Measurements from ENCODE around the gene HDAC4. TPM values are rescaled to one million over a fixed set of nuclear protein-coding genes. Genes with fewer than 3 reads are reported as not detected.

Gene HDAC4
- total RNA-seq, 1 experiment from 2014 or later, result 47.6 TPM

- no TSS peak for BruUV-seq (replicated peaks)
- H3K4me1 ChIP-seq (ENCODE audit: control insufficient read depth in 1 of 2, insufficient read depth in 2 of 2, low read length in 2 of 2), result peaks cover 0 to 14% of the 10 kb centered on the region in 2 experiments; a peak in 2 of 4 replicates
- H3K9me2 ChIP-seq (ENCODE audit: insufficient read depth), result no peaks in the 10 kb centered on the region
- DNase-seq (ENCODE audit: low read depth, low spot score) (no peak), ATAC-seq (no peak)
- no peaks in the 10 kb centered on the region for H3K79me2 ChIP-seq (ENCODE audit: insufficient read depth, low read length)
- TF ChIP-seq CBX3 (IDR thresholded peaks at IDR 0.05; ENCODE audit: low read depth) (no peak), POLR2AphosphoS5 (IDR thresholded peaks at IDR 0.05; ENCODE audit: low read depth, low read length) (no peak), FOSL1 (IDR thresholded peaks at IDR 0.05; ENCODE audit: low read depth) (no peak), EZH2phosphoT487 (IDR thresholded peaks at IDR 0.05; ENCODE audit: borderline replicate concordance) (no peak), REST (IDR thresholded peaks at IDR 0.05; ENCODE audit: low read depth) (no peak)
- no peaks in the 10 kb centered on the region for H4K20me1 ChIP-seq (ENCODE audit: insufficient read depth)
- no peak overlapping the region for H3K4me2 ChIP-seq (ENCODE audit: low read length)
- H3K9me3 ChIP-seq (ENCODE audit: control insufficient read depth in 1 of 2, insufficient read depth in 1 of 2, low read depth in 1 of 2, low read length in 2 of 2), result no peaks in the 10 kb centered on the region
- H3K27ac ChIP-seq (ENCODE audit: low read depth, low read length), result no peak overlapping the region
- H3K9ac ChIP-seq (ENCODE audit: low read length), result no peak overlapping the region
- no peak overlapping the region for H3K4me3 ChIP-seq (replicated peaks in 1 of 2; ENCODE audit: low read depth in 1 of 2, low read length in 2 of 2)
- ChIA-PET CTCF (no interaction called here), POLR2A (no interaction called here), RAD21 (ENCODE audit: low non-redundant PET in 1 of 2, low total read pairs in 2 of 2, uncharacterized antibody in 2 of 2, unreplicated experiment in 2 of 2) (no interaction called here)
- no peaks in the 10 kb centered on the region for H3K27me3 ChIP-seq (ENCODE audit: insufficient read depth, low read length)
- intact Hi-C loops (cut with micrococcal nuclease), result no loop called here
- H3K36me3 ChIP-seq (ENCODE audit: control insufficient read depth in 1 of 2, insufficient read depth in 2 of 2, low read length in 2 of 2), result no peaks in the 10 kb centered on the region
- H2AFZ ChIP-seq (ENCODE audit: low read depth, low read length, poor library complexity, severe bottlenecking), result no peak overlapping the region
Observed at GRCh38 chr2:239436669-239437335, 36.0 kb upstream of the HDAC4 start.

GRCh38 chr2:239436076-239436475 lies 35.3 kb upstream of the HDAC4 start:
- Histone ChIP-seq H3K79me2 (ENCODE audit: insufficient read depth, low read length) (no peaks in the 10 kb centered on the region), H3K4me2 (ENCODE audit: low read length) (no peak overlapping the region), H3K9ac (ENCODE audit: low read length) (no peak overlapping the region), H3K4me1 (ENCODE audit: control insufficient read depth in 1 of 2, insufficient read depth in 2 of 2, low read length in 2 of 2) (peaks cover 0 to 20% of the 10 kb centered on the region in 2 experiments; a peak in 2 of 4 replicates), H3K27ac (ENCODE audit: low read depth, low read length) (no peak overlapping the region), H3K9me2 (ENCODE audit: insufficient read depth) (no peaks in the 10 kb centered on the region), H3K9me3 (ENCODE audit: control insufficient read depth in 1 of 2, insufficient read depth in 1 of 2, low read depth in 1 of 2, low read length in 2 of 2) (no peaks in the 10 kb centered on the region), H3K4me3 (replicated peaks in 1 of 2; ENCODE audit: low read depth in 1 of 2, low read length in 2 of 2) (no peak overlapping the region), H2AFZ (ENCODE audit: low read depth, low read length, poor library complexity, severe bottlenecking) (no peak overlapping the region), H3K27me3 (ENCODE audit: insufficient read depth, low read length) (no peaks in the 10 kb centered on the region), H4K20me1 (ENCODE audit: insufficient read depth) (no peaks in the 10 kb centered on the region), H3K36me3 (ENCODE audit: control insufficient read depth in 1 of 2, insufficient read depth in 2 of 2, low read length in 2 of 2) (no peaks in the 10 kb centered on the region)
- ChIA-PET CTCF (no interaction called here), RAD21 (ENCODE audit: low non-redundant PET in 1 of 2, low total read pairs in 2 of 2, uncharacterized antibody in 2 of 2, unreplicated experiment in 2 of 2) (no interaction called here), POLR2A (no interaction called here)
- ATAC-seq (no peak), DNase-seq (ENCODE audit: low read depth, low spot score) (no peak)
- intact Hi-C loops (cut with micrococcal nuclease), result no loop called here
- BruUV-seq (replicated peaks), result no TSS peak
- TF ChIP-seq YY1 (IDR thresholded peaks at IDR 0.05; ENCODE audit: extremely low read depth, insufficient replicate concordance, low read depth, low read length) (no peak), ZBTB33 (IDR thresholded peaks at IDR 0.05; ENCODE audit: extremely low read depth, insufficient replicate concordance, low read length) (no peak), MAX (IDR thresholded peaks at IDR 0.05) (no peak), EZH2phosphoT487 (IDR thresholded peaks at IDR 0.05; ENCODE audit: borderline replicate concordance) (no peak)
- TF ChIP-seq, protein P1, sequence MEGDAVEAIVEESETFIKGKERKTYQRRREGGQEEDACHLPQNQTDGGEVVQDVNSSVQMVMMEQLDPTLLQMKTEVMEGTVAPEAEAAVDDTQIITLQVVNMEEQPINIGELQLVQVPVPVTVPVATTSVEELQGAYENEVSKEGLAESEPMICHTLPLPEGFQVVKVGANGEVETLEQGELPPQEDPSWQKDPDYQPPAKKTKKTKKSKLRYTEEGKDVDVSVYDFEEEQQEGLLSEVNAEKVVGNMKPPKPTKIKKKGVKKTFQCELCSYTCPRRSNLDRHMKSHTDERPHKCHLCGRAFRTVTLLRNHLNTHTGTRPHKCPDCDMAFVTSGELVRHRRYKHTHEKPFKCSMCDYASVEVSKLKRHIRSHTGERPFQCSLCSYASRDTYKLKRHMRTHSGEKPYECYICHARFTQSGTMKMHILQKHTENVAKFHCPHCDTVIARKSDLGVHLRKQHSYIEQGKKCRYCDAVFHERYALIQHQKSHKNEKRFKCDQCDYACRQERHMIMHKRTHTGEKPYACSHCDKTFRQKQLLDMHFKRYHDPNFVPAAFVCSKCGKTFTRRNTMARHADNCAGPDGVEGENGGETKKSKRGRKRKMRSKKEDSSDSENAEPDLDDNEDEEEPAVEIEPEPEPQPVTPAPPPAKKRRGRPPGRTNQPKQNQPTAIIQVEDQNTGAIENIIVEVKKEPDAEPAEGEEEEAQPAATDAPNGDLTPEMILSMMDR (IDR thresholded peaks at IDR 0.05 in 2 of 3, conservative IDR thresholded peaks at IDR 0.05 in 1 of 3; ENCODE audit: borderline replicate concordance in 1 of 3, insufficient read depth in 1 of 3, low read depth in 2 of 3, low read length in 2 of 3), result no peak
- TF ChIP-seq, protein P2, sequence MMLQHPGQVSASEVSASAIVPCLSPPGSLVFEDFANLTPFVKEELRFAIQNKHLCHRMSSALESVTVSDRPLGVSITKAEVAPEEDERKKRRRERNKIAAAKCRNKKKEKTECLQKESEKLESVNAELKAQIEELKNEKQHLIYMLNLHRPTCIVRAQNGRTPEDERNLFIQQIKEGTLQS (IDR thresholded peaks at IDR 0.05), result no peak
